Heart right ventricle (tissue), 16 donors: Measurements from ENCODE around the gene KIF6. TPM values are rescaled to one million over a fixed set of nuclear protein-coding genes. Genes with fewer than 3 reads are reported as not detected.
A peak's percentile ranks its signal among the peaks of the same experiment; 100 is the strongest.

Experiments used
- ATAC-seq, 8 donors: fragments of 200-7000 bp; cut with Tn5 transposase; one replicate each; pipeline ENCODE4 v1.9.1; 2020; ENCODE audit warnings: mild to moderate bottlenecking in 8 of 8, moderate library complexity in 8 of 8, moderate number of reproducible peaks in 1 of 8
- DNase-seq, 2 donors: peaks; one replicate each; pipeline ENCODE4 v3.0.0-alpha.2; 2020
- H3K27ac ChIP-seq, 10 donors: fragments of 200-600 bp; sonication (generic) in 2 of 10; one replicate each; pipeline versions ENCODE4 v1.5.0 to v1.8.0; 2020 to 2022; ENCODE audit warnings: mild to moderate bottlenecking in 3 of 10
- H3K27me3 ChIP-seq, 7 donors: fragments of 200-600 bp; one replicate each; pipeline ENCODE4 v1.8.0; 2021 to 2022; ENCODE audit warnings: mild to moderate bottlenecking in 2 of 7
- H3K36me3 ChIP-seq, 9 donors: fragments of 200-600 bp; sonication (generic) in 1 of 9; one replicate each; pipeline versions ENCODE4 v1.5.0 to v1.8.0; 2020 to 2022; ENCODE audit warnings: mild to moderate bottlenecking in 2 of 9
- H3K4me1 ChIP-seq, 9 donors: fragments of 200-600 bp; sonication (generic) in 1 of 9; one replicate each; pipeline versions ENCODE4 v1.5.0 to v1.8.0; 2020 to 2022; ENCODE audit warnings: mild to moderate bottlenecking in 4 of 9
- H3K4me3 ChIP-seq, 10 donors: fragments of 200-600 bp; sonication (generic) in 2 of 10; one replicate each; pipeline versions ENCODE4 v1.5.0 to v1.8.0; 2020 to 2022; ENCODE audit warnings: mild to moderate bottlenecking in 7 of 10, moderate library complexity in 2 of 10
- H3K9me3 ChIP-seq, 11 donors: fragments of 200-600 bp in 10 of 11; sonication (generic) in 2 of 11; one replicate each; pipeline versions ENCODE4 v1.5.0 to v1.8.0; 2013 to 2022; ENCODE audit warnings: mild to moderate bottlenecking in 2 of 11, control low read depth in 1 of 11, moderate library complexity in 1 of 11
- WGBS, 2 donors: extraction: QIAGEN DNeasy Blood & Tissue Kit; methylation state at CpG; one replicate each; pipeline ENCODE4 v1.1.7; 2013; ENCODE audit warnings: inconsistent platforms in 1 of 2; 5-methylcytosine and 5-hydroxymethylcytosine counted together
- intact Hi-C, 10 donors: fragments of 100-400 bp; cut with DNase I; formaldehyde crosslinking; loops; one replicate each; pipeline versions ENCODE4 v1.11.1 to v1.14.2; 2022
- polyA plus RNA-seq, 2 donors: library from polyadenylated mRNA; stranded (reverse); fragments of 200-250 nt; gene quantifications; one replicate each; pipeline ENCODE4 v1.2.3, GENCODE V29; 2013
- total RNA-seq, 10 donors: library from RNA; stranded (reverse); fragmentation: NEBNext Ultra II Directional in 3 of 10; extraction: Animal tissue kit (Norgen Biotek cat#: 25700) in 3 of 10; gene quantifications; one replicate each; pipeline versions ENCODE4 v1.2.1 to v1.2.4, GENCODE V29; 2021 to 2023
- TF ChIP-seq, protein P1 (sequence below), 9 donors: fragments of 200-600 bp; sonication (generic) in 2 of 9; IDR thresholded peaks; one replicate each; pipeline versions ENCODE4 v1.5.0 to v1.8.0; 2021 to 2022; ENCODE audit warnings: antibody characterized with exemption in 9 of 9, mild to moderate bottlenecking in 5 of 9, moderate library complexity in 1 of 9
- donor health status: Arrhythmogenic right ventricular cardiomyopathy.
- donor health status: ischemic (EF 13 %, LVEDD 7.1; RV severe dilation, severe dysfunction).
- donor health status: healthy with polysubstance abuse.
- donor health status: DM: no; HTN: yes; CAD: no.
- donor health status: DM: no; HTN: no; CAD: no.
- donor health status: ischemic (EF 25% LVEDD 6.9; RV normal size, moderate dysfunction).
- donor health status: ischemic (EF 25% LVEDD 5.7; RV mildly dilated, moderate dysfunction).
- donor health status: healthy.
- donor health status: DM: yes; HTN: yes; CAD: no.
- donor health status: Ischemic cardiomyopathy.
- donor health status: ischemic (EF 35%, LVEDD 5.7; RV mildly dilated, moderate dysfunction).
- donor health status: nonischemic (EF 11% LVEDD 7.7; RV severe dilation, severe dysfunction).
- donor health status: DM: yes; HTN: yes; CAD: no.
- donor health status: PGD.
- donor health status: ischemic (EF 29% LVEDD 5.4; RV normal size, mild dysfunction).
- donor health status: nonischemic (EF 23%, LVEDD 6.1; RV moderate dilation, normal function).

Gene KIF6
- total and polyA plus RNA-seq, 12 donors: 0.01 to 1.6 (median 0.45) TPM; not detected in 2

DNA sequence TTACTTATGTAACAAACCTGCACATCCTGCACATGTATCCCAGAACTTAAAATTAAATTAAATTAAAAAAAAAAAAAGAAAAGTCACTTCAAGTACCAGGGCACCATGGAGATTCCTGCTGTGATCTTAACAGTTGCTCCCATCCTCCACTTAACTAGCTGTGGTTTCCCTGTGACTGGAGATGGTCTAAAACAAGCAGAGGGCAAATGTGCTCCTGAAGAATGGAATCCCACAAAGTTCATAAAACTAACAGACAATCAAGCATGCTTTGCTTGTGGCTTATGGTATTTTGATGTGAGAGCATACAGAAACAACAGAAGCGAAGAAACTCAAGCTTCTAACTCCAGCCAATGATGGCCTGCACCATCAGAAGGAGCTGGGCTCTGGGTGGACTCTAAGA, 249.1 kb downstream of the KIF6 start:
- no peak for DNase-seq
- Histone ChIP-seq H3K27me3 (no peaks in the 10 kb centered on the region), H3K4me3 (no peak overlapping the region), H3K36me3 (no peaks in the 10 kb centered on the region), H3K4me1 (peaks cover 0 to 18% (median 9%) of the 10 kb centered on the region in 9 donors), H3K9me3 (peaks cover 0 to 11% (median 0%) of the 10 kb centered on the region in 11 donors), H3K27ac (no peak overlapping the region)
- WGBS, 2 donors: 92 to 100% methylated on average over 1 of the region's 1 CpG
- intact Hi-C loops: loop anchor here in 1 of 10 donors (10.0 kb wide), 1 partner anchor 51 kb away; no protein-coding TSS in a partner anchor
- TF ChIP-seq, protein P1, sequence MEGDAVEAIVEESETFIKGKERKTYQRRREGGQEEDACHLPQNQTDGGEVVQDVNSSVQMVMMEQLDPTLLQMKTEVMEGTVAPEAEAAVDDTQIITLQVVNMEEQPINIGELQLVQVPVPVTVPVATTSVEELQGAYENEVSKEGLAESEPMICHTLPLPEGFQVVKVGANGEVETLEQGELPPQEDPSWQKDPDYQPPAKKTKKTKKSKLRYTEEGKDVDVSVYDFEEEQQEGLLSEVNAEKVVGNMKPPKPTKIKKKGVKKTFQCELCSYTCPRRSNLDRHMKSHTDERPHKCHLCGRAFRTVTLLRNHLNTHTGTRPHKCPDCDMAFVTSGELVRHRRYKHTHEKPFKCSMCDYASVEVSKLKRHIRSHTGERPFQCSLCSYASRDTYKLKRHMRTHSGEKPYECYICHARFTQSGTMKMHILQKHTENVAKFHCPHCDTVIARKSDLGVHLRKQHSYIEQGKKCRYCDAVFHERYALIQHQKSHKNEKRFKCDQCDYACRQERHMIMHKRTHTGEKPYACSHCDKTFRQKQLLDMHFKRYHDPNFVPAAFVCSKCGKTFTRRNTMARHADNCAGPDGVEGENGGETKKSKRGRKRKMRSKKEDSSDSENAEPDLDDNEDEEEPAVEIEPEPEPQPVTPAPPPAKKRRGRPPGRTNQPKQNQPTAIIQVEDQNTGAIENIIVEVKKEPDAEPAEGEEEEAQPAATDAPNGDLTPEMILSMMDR (IDR thresholded peaks at IDR 0.05): no peak
- no peak for ATAC-seq

DNA sequence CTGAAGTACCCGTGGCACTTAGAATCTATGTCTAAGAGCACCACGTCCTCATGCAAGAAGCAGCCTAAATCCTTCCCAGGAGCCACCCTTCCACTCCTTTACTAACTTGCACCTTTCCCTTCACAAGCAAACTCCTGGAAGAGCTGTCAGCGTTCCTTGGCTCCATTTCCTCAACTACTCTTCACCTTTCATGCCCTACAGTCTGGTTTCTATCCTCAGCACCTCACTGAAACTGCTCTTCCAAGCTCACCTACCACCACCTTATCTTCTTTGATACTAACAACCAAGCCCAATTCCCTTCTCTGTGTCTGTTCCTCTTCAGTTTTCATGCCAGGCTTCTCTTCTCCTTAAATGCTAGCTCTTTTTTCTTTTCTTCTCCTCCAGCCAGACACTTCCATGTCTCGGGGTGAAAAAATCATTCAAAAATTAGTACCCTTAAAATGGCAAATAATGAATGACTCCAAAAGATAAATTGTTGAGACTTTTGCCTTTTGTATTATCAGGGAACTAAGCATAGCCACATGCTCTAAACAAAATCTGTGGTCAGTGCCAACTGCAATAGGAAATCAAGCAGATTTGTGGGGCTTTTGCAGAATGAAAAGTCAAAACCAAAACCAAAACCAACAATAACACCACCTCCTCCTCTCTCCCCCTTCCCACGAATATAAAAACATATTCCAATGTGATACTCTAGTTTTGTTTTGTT, 253.1 kb downstream of the KIF6 start:
- Histone ChIP-seq H3K36me3 (no peaks in the 10 kb centered on the region), H3K4me1 (peaks cover 0 to 18% (median 9%) of the 10 kb centered on the region in 9 donors), H3K27me3 (no peaks in the 10 kb centered on the region), H3K9me3 (peaks cover 0 to 16% (median 3%) of the 10 kb centered on the region in 11 donors), H3K27ac (peak overlapping the region in 1 of 10 donors; percentile 7), H3K4me3 (no peak overlapping the region)
- intact Hi-C loops: loop anchor here in 1 of 10 donors (10.0 kb wide), 1 partner anchor 47 kb away; no protein-coding TSS in a partner anchor
- 50 to 54% methylated on average over 5 of the region's 5 CpGs for WGBS, 2 donors
- no peak for ATAC-seq
- TF ChIP-seq, protein P1 (IDR thresholded peaks at IDR 0.05): no peak
- no peak for DNase-seq

DNA sequence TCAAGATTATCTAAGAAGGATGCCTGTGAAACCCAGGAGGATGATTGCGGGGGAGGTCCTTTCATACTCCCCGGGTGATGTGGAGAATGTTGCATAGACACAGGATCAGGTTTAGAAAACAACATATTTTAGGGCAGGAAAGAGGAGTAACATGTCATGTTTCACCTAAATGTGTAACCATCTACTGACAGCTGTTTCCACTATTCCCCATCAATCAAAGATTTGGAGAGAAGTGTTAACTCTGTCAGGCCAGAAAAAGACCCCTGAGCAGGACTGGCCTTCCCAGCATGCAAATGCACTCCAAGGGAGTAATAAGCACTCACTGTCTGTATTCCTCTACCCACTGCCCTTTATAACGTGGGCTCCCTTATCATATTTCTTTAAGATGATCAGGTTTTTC, 254.7 kb downstream of the KIF6 start:
- ATAC-seq: no peak
- Histone ChIP-seq H3K27ac (no peak overlapping the region), H3K27me3 (no peaks in the 10 kb centered on the region), H3K4me1 (peaks cover 0 to 18% (median 9%) of the 10 kb centered on the region in 9 donors), H3K4me3 (no peak overlapping the region), H3K9me3 (peaks cover 0 to 16% (median 3%) of the 10 kb centered on the region in 11 donors), H3K36me3 (no peaks in the 10 kb centered on the region)
- DNase-seq: no peak
- TF ChIP-seq, protein P1 (IDR thresholded peaks at IDR 0.05): no peak
- WGBS, 2 donors: 70 to 71% methylated on average over 3 of the region's 3 CpGs
- intact Hi-C loops: loop anchor here in 1 of 10 donors (10.0 kb wide), 1 partner anchor 46 kb away; no protein-coding TSS in a partner anchor

DNA sequence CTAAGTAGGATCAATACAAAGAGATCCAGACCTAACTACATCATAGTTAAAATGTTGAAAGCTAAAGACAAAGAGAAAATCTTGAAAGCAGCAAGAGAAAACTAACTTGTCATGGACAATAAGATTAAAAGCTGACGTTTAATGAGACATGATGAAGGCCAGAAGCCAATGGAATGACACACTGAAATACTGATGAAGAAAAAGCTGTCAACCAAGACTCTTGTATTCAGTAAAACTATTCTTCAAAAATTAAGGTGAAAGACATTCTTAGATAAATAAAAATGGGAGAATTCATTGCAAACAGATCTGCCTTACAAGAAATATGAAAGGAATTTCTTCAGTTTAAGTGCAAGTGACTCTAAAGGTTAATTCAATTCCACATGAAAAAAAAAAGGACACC, 256.8 kb downstream of the KIF6 start:
- 43 to 55% methylated on average over 1 of the region's 1 CpG for WGBS, 2 donors
- intact Hi-C loops: no loop called here
- no peak for ATAC-seq

More for the DNA sequence above, 256.8 kb downstream of the KIF6 start:
- Histone ChIP-seq H3K9me3 (peaks cover 0 to 16% (median 3%) of the 10 kb centered on the region in 11 donors), H3K36me3 (no peaks in the 10 kb centered on the region), H3K27ac (no peak overlapping the region), H3K27me3 (no peaks in the 10 kb centered on the region), H3K4me1 (peaks cover 0 to 17% (median 9%) of the 10 kb centered on the region in 9 donors), H3K4me3 (no peak overlapping the region)
- DNase-seq: no peak
- TF ChIP-seq, protein P1 (IDR thresholded peaks at IDR 0.05): no peak
